Measurements from ENCODE around the gene DCBLD2. TPM values are rescaled to one million over a fixed set of nuclear protein-coding genes. Genes with fewer than 3 reads are reported as not detected.

DCBLD2 gene
- total and polyA plus RNA-seq, 2 donors (not counting 3 experiments of a cell fraction or from before 2014, with no cell fraction given): 28.7 to 77.3 TPM

DNA sequence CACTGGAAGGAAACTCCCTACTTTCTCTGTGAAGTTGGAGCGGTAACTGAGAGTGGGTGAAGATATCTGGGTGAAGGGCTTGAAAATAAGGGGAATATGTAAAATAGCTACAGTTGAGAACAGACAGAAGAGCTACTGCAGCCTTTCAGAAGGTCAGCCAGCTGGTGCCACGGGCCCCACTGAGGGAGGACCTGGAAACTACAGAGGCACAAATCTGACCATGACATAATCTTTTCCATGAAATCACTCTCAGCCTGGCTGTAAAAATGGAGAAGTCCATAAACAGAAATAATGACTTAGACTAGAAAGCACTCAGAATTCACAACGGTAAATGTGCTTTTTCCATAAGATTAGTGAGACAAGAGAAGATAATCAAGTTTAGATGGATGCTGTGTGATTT lies 91.9 kb downstream of the DCBLD2 start:
- Histone ChIP-seq H3K4me2 (ENCODE audit: insufficient read depth, low read length) (no peak overlapping the region), H3K9ac (replicated peaks; ENCODE audit: extremely low read depth, insufficient read depth, low read length) (no peak overlapping the region), H3K36me3 (ENCODE audit: control insufficient read depth in 2 of 2, extremely low read depth in 1 of 2, insufficient read depth in 2 of 2, low read length in 2 of 2) (peaks cover 9 to 27% of the 10 kb centered on the region in 2 experiments), H3K9me1 (replicated peaks; ENCODE audit: control insufficient read depth, extremely low read depth, insufficient read depth, low read length) (no peaks in the 10 kb centered on the region), H3K4me1 (ENCODE audit: control insufficient read depth, extremely low read depth, insufficient read depth, low read length) (peaks cover 3% of the 10 kb centered on the region), H3K4me3 (replicated peaks in 1 of 3; ENCODE audit: insufficient read depth in 1 of 3, low read depth in 1 of 3, low read length in 3 of 3) (no peak overlapping the region), H4K20me1 (replicated peaks; ENCODE audit: control insufficient read depth, extremely low read depth, insufficient read depth, low read length) (no peaks in the 10 kb centered on the region), H3K27me3 (ENCODE audit: control insufficient read depth in 2 of 2, insufficient read depth in 2 of 2, low read length in 2 of 2) (no peaks in the 10 kb centered on the region), H2AFZ (ENCODE audit: low read depth, low read length) (no peak overlapping the region), H3K79me2 (ENCODE audit: control insufficient read depth, insufficient read depth, low read length) (no peaks in the 10 kb centered on the region), H3K9me3 (replicated peaks; ENCODE audit: control insufficient read depth, insufficient read depth, low read length) (no peaks in the 10 kb centered on the region), H3K27ac (ENCODE audit: insufficient read depth, low read depth, low read length) (no peak overlapping the region)
- dilution Hi-C loops (cut with MboI; ENCODE audit: extremely low pct_ligation_motif_present, low sequenced_read_pairs): loop anchor here (25.0 kb wide), 1 partner anchor 197 kb away; no protein-coding TSS in a partner anchor
- BruUV-seq (replicated peaks): no TSS peak
- ChIA-PET POLR2A (no interaction called here), CTCF (interaction anchor here (1.2 to 7.3 kb wide), 3 partner anchors 202 to 212 kb away, joined by 3 to 202 read pairs (median 18); no protein-coding TSS in a partner anchor)
- no peak for FAIRE-seq
- TF ChIP-seq, protein P1, sequence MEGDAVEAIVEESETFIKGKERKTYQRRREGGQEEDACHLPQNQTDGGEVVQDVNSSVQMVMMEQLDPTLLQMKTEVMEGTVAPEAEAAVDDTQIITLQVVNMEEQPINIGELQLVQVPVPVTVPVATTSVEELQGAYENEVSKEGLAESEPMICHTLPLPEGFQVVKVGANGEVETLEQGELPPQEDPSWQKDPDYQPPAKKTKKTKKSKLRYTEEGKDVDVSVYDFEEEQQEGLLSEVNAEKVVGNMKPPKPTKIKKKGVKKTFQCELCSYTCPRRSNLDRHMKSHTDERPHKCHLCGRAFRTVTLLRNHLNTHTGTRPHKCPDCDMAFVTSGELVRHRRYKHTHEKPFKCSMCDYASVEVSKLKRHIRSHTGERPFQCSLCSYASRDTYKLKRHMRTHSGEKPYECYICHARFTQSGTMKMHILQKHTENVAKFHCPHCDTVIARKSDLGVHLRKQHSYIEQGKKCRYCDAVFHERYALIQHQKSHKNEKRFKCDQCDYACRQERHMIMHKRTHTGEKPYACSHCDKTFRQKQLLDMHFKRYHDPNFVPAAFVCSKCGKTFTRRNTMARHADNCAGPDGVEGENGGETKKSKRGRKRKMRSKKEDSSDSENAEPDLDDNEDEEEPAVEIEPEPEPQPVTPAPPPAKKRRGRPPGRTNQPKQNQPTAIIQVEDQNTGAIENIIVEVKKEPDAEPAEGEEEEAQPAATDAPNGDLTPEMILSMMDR (IDR thresholded peaks at IDR 0.05; ENCODE audit: extremely low read depth in 1 of 2, insufficient read depth in 1 of 2, low read depth in 1 of 2, low read length in 2 of 2): no peak
- TF ChIP-seq EZH2 (IDR thresholded peaks at IDR 0.05; ENCODE audit: borderline replicate concordance, low read depth, low read length, severe bottlenecking): no peak
- TF ChIP-seq JUN (IDR thresholded peaks at IDR 0.05; ENCODE audit: borderline replicate concordance, insufficient read depth, insufficient read length, low read depth): no peak
- peak; percentile 68 for DNase-seq (ENCODE audit: low read depth, low spot score)
- intact Hi-C loops (cut with micrococcal nuclease): no loop called here

DNA sequence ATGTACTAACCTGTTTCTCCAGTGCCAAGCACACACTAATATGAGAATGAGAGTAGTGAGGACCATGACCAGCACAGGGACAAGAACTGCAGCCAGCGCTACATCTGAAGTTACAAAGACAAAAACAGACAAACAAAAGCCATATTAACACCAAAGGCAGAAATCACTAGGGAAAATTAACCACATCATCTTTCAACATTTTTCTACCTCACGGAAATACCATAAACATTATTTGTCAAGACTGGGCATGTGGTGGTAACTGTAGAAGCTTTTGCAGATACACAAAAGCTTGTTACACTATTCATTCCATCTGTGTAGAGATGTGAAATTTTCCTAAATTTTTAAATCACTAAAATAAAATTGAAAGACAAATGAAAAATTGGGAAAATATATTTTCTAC lies 93.4 kb downstream of the DCBLD2 start:
- no peak overlapping the region for H3K4me3 ChIP-seq (replicated peaks in 1 of 3; ENCODE audit: insufficient read depth in 1 of 3, low read depth in 1 of 3, low read length in 3 of 3)
- BruUV-seq (replicated peaks): no TSS peak

More for the DNA sequence above, 93.4 kb downstream of the DCBLD2 start:
- no peak overlapping the region for H3K9ac ChIP-seq (replicated peaks; ENCODE audit: extremely low read depth, insufficient read depth, low read length)
- H2AFZ ChIP-seq (ENCODE audit: low read depth, low read length): no peak overlapping the region
- DNase-seq (ENCODE audit: low read depth, low spot score) (no peak), FAIRE-seq (no peak)
- H3K27ac ChIP-seq (ENCODE audit: insufficient read depth, low read depth, low read length): no peak overlapping the region
- H3K27me3 ChIP-seq (ENCODE audit: control insufficient read depth in 2 of 2, insufficient read depth in 2 of 2, low read length in 2 of 2): no peaks in the 10 kb centered on the region
- dilution Hi-C loops (cut with MboI; ENCODE audit: extremely low pct_ligation_motif_present, low sequenced_read_pairs): loop anchor here (25.0 kb wide), 1 partner anchor 196 kb away; no protein-coding TSS in a partner anchor
- ChIA-PET POLR2A (no interaction called here), CTCF (no interaction called here)
- H3K4me2 ChIP-seq (ENCODE audit: insufficient read depth, low read length): no peak overlapping the region
- peaks cover 3% of the 10 kb centered on the region for H3K4me1 ChIP-seq (ENCODE audit: control insufficient read depth, extremely low read depth, insufficient read depth, low read length)
- TF ChIP-seq JUN (IDR thresholded peaks at IDR 0.05; ENCODE audit: borderline replicate concordance, insufficient read depth, insufficient read length, low read depth) (no peak), POLR2AphosphoS5 (IDR thresholded peaks at IDR 0.05; ENCODE audit: insufficient read depth, low read depth, low read length) (no peak), EZH2 (IDR thresholded peaks at IDR 0.05; ENCODE audit: borderline replicate concordance, low read depth, low read length, severe bottlenecking) (no peak), GATA2 (IDR thresholded peaks at IDR 0.05; ENCODE audit: insufficient read depth, insufficient read length, low read depth, low read length) (no peak), FOS (IDR thresholded peaks at IDR 0.05; ENCODE audit: borderline replicate concordance, insufficient read depth, low read length) (no peak), POLR2A (IDR thresholded peaks at IDR 0.05; ENCODE audit: low read depth, low read length) (no peak), MYC (IDR thresholded peaks at IDR 0.05; ENCODE audit: low read depth, low read length) (no peak)
- TF ChIP-seq, protein P2, sequence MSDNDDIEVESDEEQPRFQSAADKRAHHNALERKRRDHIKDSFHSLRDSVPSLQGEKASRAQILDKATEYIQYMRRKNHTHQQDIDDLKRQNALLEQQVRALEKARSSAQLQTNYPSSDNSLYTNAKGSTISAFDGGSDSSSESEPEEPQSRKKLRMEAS (IDR thresholded peaks at IDR 0.05; ENCODE audit: insufficient read depth, insufficient read length): no peak
- TF ChIP-seq, protein P1 (IDR thresholded peaks at IDR 0.05; ENCODE audit: extremely low read depth in 1 of 2, insufficient read depth in 1 of 2, low read depth in 1 of 2, low read length in 2 of 2): no peak
- H3K9me1 ChIP-seq (replicated peaks; ENCODE audit: control insufficient read depth, extremely low read depth, insufficient read depth, low read length): no peaks in the 10 kb centered on the region
- no peaks in the 10 kb centered on the region for H4K20me1 ChIP-seq (replicated peaks; ENCODE audit: control insufficient read depth, extremely low read depth, insufficient read depth, low read length)
- intact Hi-C loops (cut with micrococcal nuclease): no loop called here
- peaks cover 9 to 27% of the 10 kb centered on the region in 2 experiments for H3K36me3 ChIP-seq (ENCODE audit: control insufficient read depth in 2 of 2, extremely low read depth in 1 of 2, insufficient read depth in 2 of 2, low read length in 2 of 2)
- no peaks in the 10 kb centered on the region for H3K9me3 ChIP-seq (replicated peaks; ENCODE audit: control insufficient read depth, insufficient read depth, low read length)
- H3K79me2 ChIP-seq (ENCODE audit: control insufficient read depth, insufficient read depth, low read length): no peaks in the 10 kb centered on the region
